HUDEP-2 (cell line): Measurements from ENCODE around the gene RNASE7.
A peak's percentile ranks its signal among the peaks of the same experiment; 100 is the strongest.
"Not testable (repeated sequence)": the region's sequence is repeated elsewhere in the genome, so short reads cannot be mapped to it uniquely, and the experiment has no call there.

Source experiments
- DNase-seq, 76 experiments: peaks; one replicate each; lab custom pipeline; 2025; ENCODE audit not compliant: unreplicated experiment in 76 of 76; lab: John Stamatoyannopoulos, UW

Gene RNASE7

GRCh38 chr14:21041676-21042433, at the start of gene RNASE7:
Gene RNASE7, plus strand, starts transcription at chr14:21042362. Its CDS starts 631 bp downstream, at chr14:21042993.
- DNase-seq = peak in 53 of 76 experiments; percentile 5 to 72 (median 44)

GRCh38 chr14:20996521-20996920, 45.6 kb upstream of the RNASE7 start:
- no peak for DNase-seq

GRCh38 chr14:20997115-20997514, 45.0 kb upstream of the RNASE7 start:
- no peak for DNase-seq

GRCh38 chr14:20997564-20997963, 44.6 kb upstream of the RNASE7 start:
- no peak for DNase-seq

GRCh38 chr14:20998139-20998538, 44.0 kb upstream of the RNASE7 start:
- no peak for DNase-seq

GRCh38 chr14:20998674-20999366, 43.3 kb upstream of the RNASE7 start, which contains the start of gene SLC39A2:
Gene SLC39A2, plus strand, starts transcription at chr14:20999293. Its CDS starts 154 bp downstream, at chr14:20999447.
- DNase-seq = no peak

GRCh38 chr14:20999591-20999990, 42.6 kb upstream of the RNASE7 start:
- DNase-seq = no peak

GRCh38 chr14:21001218-21001617, 40.9 kb upstream of the RNASE7 start:
- no peak for DNase-seq

GRCh38 chr14:21003788-21004346, 38.3 kb upstream of the RNASE7 start:
- DNase-seq = no peak

GRCh38 chr14:21009721-21010120, 32.4 kb upstream of the RNASE7 start:
- DNase-seq = not testable (repeated sequence)

GRCh38 chr14:21011136-21011535, 31.0 kb upstream of the RNASE7 start:
- DNase-seq = no peak

- DNase-seq = peak in 62 of 76 experiments; percentile 4 to 78 (median 59)
Measured at GRCh38 chr14:21014761-21015190, 27.4 kb upstream of the RNASE7 start.

- no peak for DNase-seq
Measured at GRCh38 chr14:21015312-21015711, 26.9 kb upstream of the RNASE7 start.

- DNase-seq = no peak
Measured at GRCh38 chr14:21016413-21017190, 25.6 kb upstream of the RNASE7 start.

- DNase-seq = no peak
Measured at GRCh38 chr14:21017528-21018245, 24.5 kb upstream of the RNASE7 start.

GRCh38 chr14:21018286-21018685, 23.9 kb upstream of the RNASE7 start:
- DNase-seq = no peak

- no peak for DNase-seq
Measured at GRCh38 chr14:21018781-21019180, 23.4 kb upstream of the RNASE7 start.

- no peak for DNase-seq
Measured at GRCh38 chr14:21019366-21019765, 22.8 kb upstream of the RNASE7 start.

GRCh38 chr14:21020977-21021545, 21.1 kb upstream of the RNASE7 start:
- DNase-seq = no peak

GRCh38 chr14:21022686-21023085, 19.5 kb upstream of the RNASE7 start:
- DNase-seq = no peak
